Measurements from ENCODE around the gene ARHGAP1.

The ARHGAP1 gene

GRCh38 chr11:46669711-46670139, 30.7 kb downstream of the ARHGAP1 start:
- Histone ChIP-seq H3K9me3 (ENCODE audit: insufficient read depth, low read depth, low read length) (no peaks in the 10 kb centered on the region), H3K9ac (ENCODE audit: low read depth, low read length) (no peak overlapping the region), H3K4me3 (ENCODE audit: low read length) (no peak overlapping the region), H3K27me3 (ENCODE audit: insufficient read depth, low read length) (no peaks in the 10 kb centered on the region), H3K36me3 (ENCODE audit: insufficient read depth, low read length) (peaks cover 83% of the 10 kb centered on the region), H3K27ac (ENCODE audit: low read depth, low read length) (no peak overlapping the region), H3K4me1 (ENCODE audit: insufficient read depth, low read length) (peaks cover 10% of the 10 kb centered on the region; the same call in 1 of the 2 replicates)
- WGBS, result 85% methylated on average over 3 of the region's 3 CpGs

GRCh38 chr11:46668480-46669085, 31.8 kb downstream of the ARHGAP1 start:
- Histone ChIP-seq H3K36me3 (ENCODE audit: insufficient read depth, low read length) (peaks cover 90% of the 10 kb centered on the region), H3K27ac (ENCODE audit: low read depth, low read length) (no peak overlapping the region), H3K4me3 (ENCODE audit: low read length) (no peak overlapping the region), H3K4me1 (ENCODE audit: insufficient read depth, low read length) (no peaks in the 10 kb centered on the region), H3K9ac (ENCODE audit: low read depth, low read length) (no peak overlapping the region), H3K27me3 (ENCODE audit: insufficient read depth, low read length) (no peaks in the 10 kb centered on the region), H3K9me3 (ENCODE audit: insufficient read depth, low read depth, low read length) (no peaks in the 10 kb centered on the region)
- WGBS, result 97% methylated on average over 12 of the region's 12 CpGs

- Histone ChIP-seq H3K9ac (ENCODE audit: low read depth, low read length) (no peak overlapping the region), H3K4me3 (ENCODE audit: low read length) (no peak overlapping the region), H3K36me3 (ENCODE audit: insufficient read depth, low read length) (peaks cover 90% of the 10 kb centered on the region), H3K27me3 (ENCODE audit: insufficient read depth, low read length) (no peaks in the 10 kb centered on the region), H3K4me1 (ENCODE audit: insufficient read depth, low read length) (no peaks in the 10 kb centered on the region), H3K27ac (ENCODE audit: low read depth, low read length) (no peak overlapping the region), H3K9me3 (ENCODE audit: insufficient read depth, low read depth, low read length) (no peaks in the 10 kb centered on the region)
- 95% methylated on average over 2 of the region's 2 CpGs for WGBS
Measured at GRCh38 chr11:46667043-46667481, 33.4 kb downstream of the ARHGAP1 start.

GRCh38 chr11:46666516-46666915, 33.9 kb downstream of the ARHGAP1 start:
- no peaks in the 10 kb centered on the region for H3K4me1 ChIP-seq (ENCODE audit: insufficient read depth, low read length)
- H3K36me3 ChIP-seq (ENCODE audit: insufficient read depth, low read length), result peaks cover 90% of the 10 kb centered on the region

GRCh38 chr11:46665356-46665755, 35.1 kb downstream of the ARHGAP1 start:
- H3K9me3 ChIP-seq (ENCODE audit: insufficient read depth, low read depth, low read length), result no peaks in the 10 kb centered on the region
- H3K4me1 ChIP-seq (ENCODE audit: insufficient read depth, low read length), result no peaks in the 10 kb centered on the region
- no peak overlapping the region for H3K9ac ChIP-seq (ENCODE audit: low read depth, low read length)
- H3K4me3 ChIP-seq (ENCODE audit: low read length), result no peak overlapping the region
- no peaks in the 10 kb centered on the region for H3K27me3 ChIP-seq (ENCODE audit: insufficient read depth, low read length)
- peaks cover 83% of the 10 kb centered on the region for H3K36me3 ChIP-seq (ENCODE audit: insufficient read depth, low read length)
- 100% methylated on average over 1 of the region's 1 CpG for WGBS
- H3K27ac ChIP-seq (ENCODE audit: low read depth, low read length), result no peak overlapping the region

More at GRCh38 chr11:46666516-46666915, 33.9 kb downstream of the ARHGAP1 start:
- Histone ChIP-seq H3K27me3 (ENCODE audit: insufficient read depth, low read length) (no peaks in the 10 kb centered on the region), H3K4me3 (ENCODE audit: low read length) (no peak overlapping the region), H3K9me3 (ENCODE audit: insufficient read depth, low read depth, low read length) (no peaks in the 10 kb centered on the region), H3K27ac (ENCODE audit: low read depth, low read length) (no peak overlapping the region), H3K9ac (ENCODE audit: low read depth, low read length) (no peak overlapping the region)
- 76% methylated on average over 4 of the region's 5 CpGs for WGBS

- WGBS, result 83% methylated on average over 6 of the region's 6 CpGs
- Histone ChIP-seq H3K4me1 (ENCODE audit: insufficient read depth, low read length) (no peaks in the 10 kb centered on the region), H3K9me3 (ENCODE audit: insufficient read depth, low read depth, low read length) (no peaks in the 10 kb centered on the region), H3K27ac (ENCODE audit: low read depth, low read length) (no peak overlapping the region), H3K36me3 (ENCODE audit: insufficient read depth, low read length) (peaks cover 83% of the 10 kb centered on the region), H3K9ac (ENCODE audit: low read depth, low read length) (no peak overlapping the region), H3K27me3 (ENCODE audit: insufficient read depth, low read length) (no peaks in the 10 kb centered on the region), H3K4me3 (ENCODE audit: low read length) (no peak overlapping the region)
Measured at GRCh38 chr11:46664612-46665011, 35.8 kb downstream of the ARHGAP1 start.

- H3K4me3 ChIP-seq (ENCODE audit: low read length), result no peak overlapping the region
- WGBS, result 94% methylated on average over 4 of the region's 4 CpGs
Measured at GRCh38 chr11:46663277-46663940, 37.0 kb downstream of the ARHGAP1 start.

GRCh38 chr11:46662366-46662765, 38.1 kb downstream of the ARHGAP1 start:
- no peak overlapping the region for H3K9ac ChIP-seq (ENCODE audit: low read depth, low read length)
- no peaks in the 10 kb centered on the region for H3K9me3 ChIP-seq (ENCODE audit: insufficient read depth, low read depth, low read length)
- peaks cover 83% of the 10 kb centered on the region for H3K36me3 ChIP-seq (ENCODE audit: insufficient read depth, low read length)
- no peaks in the 10 kb centered on the region for H3K4me1 ChIP-seq (ENCODE audit: insufficient read depth, low read length)
- no peak overlapping the region for H3K27ac ChIP-seq (ENCODE audit: low read depth, low read length)
- H3K4me3 ChIP-seq (ENCODE audit: low read length), result no peak overlapping the region
- H3K27me3 ChIP-seq (ENCODE audit: insufficient read depth, low read length), result no peaks in the 10 kb centered on the region

More at GRCh38 chr11:46663277-46663940, 37.0 kb downstream of the ARHGAP1 start:
- no peaks in the 10 kb centered on the region for H3K27me3 ChIP-seq (ENCODE audit: insufficient read depth, low read length)
- H3K4me1 ChIP-seq (ENCODE audit: insufficient read depth, low read length), result no peaks in the 10 kb centered on the region
- H3K36me3 ChIP-seq (ENCODE audit: insufficient read depth, low read length), result peaks cover 83% of the 10 kb centered on the region
- H3K9me3 ChIP-seq (ENCODE audit: insufficient read depth, low read depth, low read length), result no peaks in the 10 kb centered on the region
- H3K9ac ChIP-seq (ENCODE audit: low read depth, low read length), result no peak overlapping the region
- no peak overlapping the region for H3K27ac ChIP-seq (ENCODE audit: low read depth, low read length)

- Histone ChIP-seq H3K4me1 (ENCODE audit: insufficient read depth, low read length) (no peaks in the 10 kb centered on the region), H3K36me3 (ENCODE audit: insufficient read depth, low read length) (peaks cover 85% of the 10 kb centered on the region), H3K4me3 (ENCODE audit: low read length) (no peak overlapping the region), H3K9ac (ENCODE audit: low read depth, low read length) (no peak overlapping the region), H3K27me3 (ENCODE audit: insufficient read depth, low read length) (no peaks in the 10 kb centered on the region), H3K27ac (ENCODE audit: low read depth, low read length) (no peak overlapping the region), H3K9me3 (ENCODE audit: insufficient read depth, low read depth, low read length) (no peaks in the 10 kb centered on the region)
Measured at GRCh38 chr11:46661836-46662235, 38.6 kb downstream of the ARHGAP1 start.

- H3K4me1 ChIP-seq (ENCODE audit: insufficient read depth, low read length), result no peaks in the 10 kb centered on the region
- no peak overlapping the region for H3K27ac ChIP-seq (ENCODE audit: low read depth, low read length)
- no peak overlapping the region for H3K4me3 ChIP-seq (ENCODE audit: low read length)
- H3K36me3 ChIP-seq (ENCODE audit: insufficient read depth, low read length), result peaks cover 82% of the 10 kb centered on the region
- no peaks in the 10 kb centered on the region for H3K9me3 ChIP-seq (ENCODE audit: insufficient read depth, low read depth, low read length)
- no peak overlapping the region for H3K9ac ChIP-seq (ENCODE audit: low read depth, low read length)
- WGBS, result 100% methylated on average over 1 of the region's 1 CpG
- no peaks in the 10 kb centered on the region for H3K27me3 ChIP-seq (ENCODE audit: insufficient read depth, low read length)
Measured at GRCh38 chr11:46659908-46660307, 40.5 kb downstream of the ARHGAP1 start.

GRCh38 chr11:46658259-46658658, 42.2 kb downstream of the ARHGAP1 start:
- Histone ChIP-seq H3K4me1 (ENCODE audit: insufficient read depth, low read length) (no peaks in the 10 kb centered on the region), H3K9me3 (ENCODE audit: insufficient read depth, low read depth, low read length) (no peaks in the 10 kb centered on the region), H3K9ac (ENCODE audit: low read depth, low read length) (no peak overlapping the region; the same call in 1 of the 2 replicates), H3K27ac (ENCODE audit: low read depth, low read length) (no peak overlapping the region), H3K36me3 (ENCODE audit: insufficient read depth, low read length) (peaks cover 80% of the 10 kb centered on the region), H3K4me3 (ENCODE audit: low read length) (no peak overlapping the region), H3K27me3 (ENCODE audit: insufficient read depth, low read length) (no peaks in the 10 kb centered on the region)
- WGBS, result 92% methylated on average over 4 of the region's 4 CpGs
